ENCODE data around the gene PSMA7. TPM values are rescaled to one million over a fixed set of nuclear protein-coding genes. Genes with fewer than 3 reads are reported as not detected.
"Not testable (repeated sequence)": the region's sequence is repeated elsewhere in the genome, so short reads cannot be mapped to it uniquely, and the experiment has no call there.

PSMA7 gene
- total RNA-seq, 1 donor from 2014 or later, result 318 TPM

GRCh38 chr20:62118113-62119043, 24.8 kb downstream of the PSMA7 start:
- H3K4me1 Mint-ChIP-seq, result peaks cover 21% of the 10 kb centered on the region
- no peaks in the 10 kb centered on the region for H3K36me3 Mint-ChIP-seq (ENCODE audit: low read depth)
- no peak for DNase-seq (ENCODE audit: low read depth, low spot score)
- H3K4me3 Mint-ChIP-seq, result no peak overlapping the region
- H3K27ac Mint-ChIP-seq (ENCODE audit: unreplicated experiment), result no peak overlapping the region
- H3K27me3 Mint-ChIP-seq (ENCODE audit: low read depth), result peaks cover 19% of the 10 kb centered on the region
- TF ChIP-seq CTCF (conservative IDR thresholded peaks at IDR 0.05), result no peak
- no peaks in the 10 kb centered on the region for H3K9me3 Mint-ChIP-seq

- DNase-seq (ENCODE audit: low read depth, low spot score), result no peak
- no peak overlapping the region for H3K27ac Mint-ChIP-seq (ENCODE audit: unreplicated experiment)
- no peaks in the 10 kb centered on the region for H3K9me3 Mint-ChIP-seq
- no peaks in the 10 kb centered on the region for H3K36me3 Mint-ChIP-seq (ENCODE audit: low read depth)
- H3K27me3 Mint-ChIP-seq (ENCODE audit: low read depth), result peaks cover 23% of the 10 kb centered on the region
- H3K4me3 Mint-ChIP-seq, result peak overlapping the region; percentile 80
- peaks cover 20% of the 10 kb centered on the region for H3K4me1 Mint-ChIP-seq
- TF ChIP-seq CTCF (conservative IDR thresholded peaks at IDR 0.05), result no peak
Measured at GRCh38 chr20:62117658-62118057, 25.5 kb downstream of the PSMA7 start.

- no peaks in the 10 kb centered on the region for H3K36me3 Mint-ChIP-seq (ENCODE audit: low read depth)
- no peak for DNase-seq (ENCODE audit: low read depth, low spot score)
- no peaks in the 10 kb centered on the region for H3K9me3 Mint-ChIP-seq
- H3K27me3 Mint-ChIP-seq (ENCODE audit: low read depth), result peaks cover 23% of the 10 kb centered on the region
- H3K27ac Mint-ChIP-seq (ENCODE audit: unreplicated experiment), result no peak overlapping the region
- H3K4me3 Mint-ChIP-seq, result peak overlapping the region; percentile 80
- no peak for TF ChIP-seq CTCF (conservative IDR thresholded peaks at IDR 0.05)
- H3K4me1 Mint-ChIP-seq, result peaks cover 20% of the 10 kb centered on the region
Measured at GRCh38 chr20:62117362-62117646, 25.9 kb downstream of the PSMA7 start.

- no peaks in the 10 kb centered on the region for H3K9me3 Mint-ChIP-seq
- H3K4me3 Mint-ChIP-seq, result peak overlapping the region; percentile 80
- no peak overlapping the region for H3K27ac Mint-ChIP-seq (ENCODE audit: unreplicated experiment)
- no peaks in the 10 kb centered on the region for H3K36me3 Mint-ChIP-seq (ENCODE audit: low read depth)
- peaks cover 20% of the 10 kb centered on the region for H3K4me1 Mint-ChIP-seq
- DNase-seq (ENCODE audit: low read depth, low spot score), result no peak
- no peak for TF ChIP-seq CTCF (conservative IDR thresholded peaks at IDR 0.05)
- peaks cover 23% of the 10 kb centered on the region for H3K27me3 Mint-ChIP-seq (ENCODE audit: low read depth)
Measured at GRCh38 chr20:62116558-62117361, 26.4 kb downstream of the PSMA7 start.

- not testable (repeated sequence) for H3K36me3 Mint-ChIP-seq (ENCODE audit: low read depth); H3K9me3 Mint-ChIP-seq; H3K4me3 Mint-ChIP-seq; DNase-seq (ENCODE audit: low read depth, low spot score); H3K27ac Mint-ChIP-seq (ENCODE audit: unreplicated experiment)
- Mint-ChIP-seq H3K27me3 (ENCODE audit: low read depth) (peaks cover 20% of the 10 kb centered on the region), H3K4me1 (peaks cover 15% of the 10 kb centered on the region)
Measured at GRCh38 chr20:62115800-62116407, 27.3 kb downstream of the PSMA7 start.
